Glutamatergic neuron (in vitro differentiated cells): Measurements from ENCODE around the gene RETSAT. TPM values are rescaled to one million over a fixed set of nuclear protein-coding genes. Genes with fewer than 3 reads are reported as not detected.

Source experiments
- DNase-seq: peaks from one replicate; pipeline ENCODE4 v3.0.0; 2022
- H3K27ac Mint-ChIP-seq: one replicate; pipeline ENCODE4 v1.8.0; 2020; ENCODE audit warnings: mild to moderate bottlenecking, mixed read lengths, inconsistent platforms; ENCODE audit not compliant: unreplicated experiment
- H3K27me3 Mint-ChIP-seq: one replicate; pipeline ENCODE4 v1.8.0; 2020; ENCODE audit warnings: mild to moderate bottlenecking, moderate library complexity, mixed read lengths, inconsistent platforms; ENCODE audit not compliant: unreplicated experiment
- H3K36me3 Mint-ChIP-seq: one replicate; pipeline ENCODE4 v1.8.0; 2020; ENCODE audit warnings: mild to moderate bottlenecking, mixed read lengths, inconsistent platforms; ENCODE audit not compliant: unreplicated experiment
- H3K4me1 Mint-ChIP-seq: one replicate; pipeline ENCODE4 v1.8.0; 2020; ENCODE audit warnings: mild to moderate bottlenecking, low read depth, mixed read lengths, inconsistent platforms; ENCODE audit not compliant: unreplicated experiment
- H3K4me3 Mint-ChIP-seq: one replicate; pipeline ENCODE4 v1.8.0; 2020; ENCODE audit warnings: mild to moderate bottlenecking, mixed read lengths, inconsistent platforms; ENCODE audit not compliant: unreplicated experiment
- H3K9me3 Mint-ChIP-seq: one replicate; pipeline ENCODE4 v1.8.0; 2020; ENCODE audit warnings: mild to moderate bottlenecking, moderate library complexity, mixed read lengths, inconsistent platforms; ENCODE audit not compliant: unreplicated experiment
- total RNA-seq: library from RNA; stranded (reverse); fragmentation: NEBNext Ultra II Directional; extraction: Animal tissue kit (Norgen Biotek cat#: 25700); gene quantifications from one replicate; pipeline ENCODE4 v1.2.1, GENCODE V29; 2021; ENCODE audit not compliant: unreplicated experiment
- TF ChIP-seq, protein P1 (sequence below): fragments of 200-600 bp; sonication (generic); IDR thresholded peaks from one replicate; pipeline ENCODE4 v1.5.0; 2021; ENCODE audit not compliant: partially characterized antibody, unreplicated experiment

RETSAT gene
- total RNA-seq, 1 donor from 2014 or later, result 39.4 TPM

DNA sequence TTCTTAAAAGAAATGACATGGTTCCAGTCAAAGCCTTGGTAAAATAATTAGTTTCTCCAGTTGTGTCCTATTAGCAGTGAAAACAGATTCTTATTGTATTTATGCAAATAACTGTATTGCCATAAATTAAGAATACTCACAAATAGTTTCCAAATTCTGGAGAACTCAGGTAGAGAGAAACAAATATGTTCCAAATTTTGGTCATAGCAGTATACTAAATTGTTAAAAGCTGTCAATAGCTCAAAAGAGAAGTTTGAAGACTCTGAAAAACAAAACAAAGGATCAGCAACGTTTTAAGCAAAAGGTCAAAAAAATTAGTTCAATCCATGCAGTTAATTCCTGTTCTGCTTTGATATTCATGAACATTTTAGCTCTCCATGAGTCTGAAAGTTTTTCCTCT lies 25.7 kb upstream of the RETSAT start:
- Mint-ChIP-seq H3K4me3 (no peak overlapping the region), H3K4me1 (no peaks in the 10 kb centered on the region), H3K9me3 (no peaks in the 10 kb centered on the region), H3K36me3 (peaks cover 27% of the 10 kb centered on the region), H3K27me3 (no peaks in the 10 kb centered on the region), H3K27ac (no peak overlapping the region)
- DNase-seq, result no peak
- TF ChIP-seq, protein P1, sequence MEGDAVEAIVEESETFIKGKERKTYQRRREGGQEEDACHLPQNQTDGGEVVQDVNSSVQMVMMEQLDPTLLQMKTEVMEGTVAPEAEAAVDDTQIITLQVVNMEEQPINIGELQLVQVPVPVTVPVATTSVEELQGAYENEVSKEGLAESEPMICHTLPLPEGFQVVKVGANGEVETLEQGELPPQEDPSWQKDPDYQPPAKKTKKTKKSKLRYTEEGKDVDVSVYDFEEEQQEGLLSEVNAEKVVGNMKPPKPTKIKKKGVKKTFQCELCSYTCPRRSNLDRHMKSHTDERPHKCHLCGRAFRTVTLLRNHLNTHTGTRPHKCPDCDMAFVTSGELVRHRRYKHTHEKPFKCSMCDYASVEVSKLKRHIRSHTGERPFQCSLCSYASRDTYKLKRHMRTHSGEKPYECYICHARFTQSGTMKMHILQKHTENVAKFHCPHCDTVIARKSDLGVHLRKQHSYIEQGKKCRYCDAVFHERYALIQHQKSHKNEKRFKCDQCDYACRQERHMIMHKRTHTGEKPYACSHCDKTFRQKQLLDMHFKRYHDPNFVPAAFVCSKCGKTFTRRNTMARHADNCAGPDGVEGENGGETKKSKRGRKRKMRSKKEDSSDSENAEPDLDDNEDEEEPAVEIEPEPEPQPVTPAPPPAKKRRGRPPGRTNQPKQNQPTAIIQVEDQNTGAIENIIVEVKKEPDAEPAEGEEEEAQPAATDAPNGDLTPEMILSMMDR, result no peak

DNA sequence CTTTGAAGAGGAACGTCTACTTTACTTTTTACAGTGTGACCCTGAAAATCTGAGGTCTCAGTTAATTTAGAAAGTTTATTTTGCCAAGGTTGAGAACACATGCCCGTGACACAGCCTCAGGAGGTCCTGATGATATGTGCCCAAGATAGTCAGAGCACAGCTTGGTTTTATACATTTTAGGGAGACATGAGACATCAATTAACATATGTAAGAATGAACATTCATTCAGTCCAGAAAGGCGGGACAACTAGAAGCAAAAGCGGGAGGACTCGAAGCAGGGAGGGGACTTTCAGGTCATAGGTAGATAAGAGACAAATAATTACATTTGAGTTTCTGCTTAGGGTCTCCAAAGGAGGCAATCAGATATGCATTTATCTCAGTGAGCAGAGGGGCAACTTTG lies 23.9 kb upstream of the RETSAT start:
- H3K9me3 Mint-ChIP-seq, result no peaks in the 10 kb centered on the region
- H3K36me3 Mint-ChIP-seq, result peaks cover 31% of the 10 kb centered on the region
- H3K4me3 Mint-ChIP-seq, result no peak overlapping the region
- no peaks in the 10 kb centered on the region for H3K4me1 Mint-ChIP-seq
- TF ChIP-seq, protein P1, result no peak
- no peak overlapping the region for H3K27ac Mint-ChIP-seq
- DNase-seq, result no peak
- no peaks in the 10 kb centered on the region for H3K27me3 Mint-ChIP-seq

DNA sequence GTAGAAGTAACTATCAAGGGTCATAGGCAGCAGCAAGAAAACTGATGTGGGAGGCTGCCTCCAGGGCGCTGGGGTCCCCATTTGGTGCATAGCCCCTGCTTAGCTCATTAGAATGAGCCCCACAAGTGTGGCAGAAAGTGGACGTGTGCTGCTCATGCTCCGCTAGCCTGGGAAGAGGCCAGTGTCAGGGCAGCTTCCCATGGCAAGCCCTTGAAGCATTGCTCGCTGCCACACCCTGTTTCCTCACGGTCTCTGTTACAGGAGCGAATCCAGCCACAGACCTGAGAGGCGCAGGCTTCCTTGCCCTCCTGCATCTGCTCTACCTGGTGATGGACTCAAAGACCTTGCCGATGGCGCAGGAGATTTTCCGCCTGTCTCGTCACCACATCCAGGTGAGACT lies 22.8 kb upstream of the RETSAT start:
- no peak overlapping the region for H3K4me3 Mint-ChIP-seq
- H3K4me1 Mint-ChIP-seq, result no peaks in the 10 kb centered on the region
- H3K27ac Mint-ChIP-seq, result no peak overlapping the region
- peaks cover 26% of the 10 kb centered on the region for H3K36me3 Mint-ChIP-seq
- DNase-seq, result no peak
- TF ChIP-seq, protein P1, result no peak
- no peaks in the 10 kb centered on the region for H3K9me3 Mint-ChIP-seq
- no peaks in the 10 kb centered on the region for H3K27me3 Mint-ChIP-seq

DNA sequence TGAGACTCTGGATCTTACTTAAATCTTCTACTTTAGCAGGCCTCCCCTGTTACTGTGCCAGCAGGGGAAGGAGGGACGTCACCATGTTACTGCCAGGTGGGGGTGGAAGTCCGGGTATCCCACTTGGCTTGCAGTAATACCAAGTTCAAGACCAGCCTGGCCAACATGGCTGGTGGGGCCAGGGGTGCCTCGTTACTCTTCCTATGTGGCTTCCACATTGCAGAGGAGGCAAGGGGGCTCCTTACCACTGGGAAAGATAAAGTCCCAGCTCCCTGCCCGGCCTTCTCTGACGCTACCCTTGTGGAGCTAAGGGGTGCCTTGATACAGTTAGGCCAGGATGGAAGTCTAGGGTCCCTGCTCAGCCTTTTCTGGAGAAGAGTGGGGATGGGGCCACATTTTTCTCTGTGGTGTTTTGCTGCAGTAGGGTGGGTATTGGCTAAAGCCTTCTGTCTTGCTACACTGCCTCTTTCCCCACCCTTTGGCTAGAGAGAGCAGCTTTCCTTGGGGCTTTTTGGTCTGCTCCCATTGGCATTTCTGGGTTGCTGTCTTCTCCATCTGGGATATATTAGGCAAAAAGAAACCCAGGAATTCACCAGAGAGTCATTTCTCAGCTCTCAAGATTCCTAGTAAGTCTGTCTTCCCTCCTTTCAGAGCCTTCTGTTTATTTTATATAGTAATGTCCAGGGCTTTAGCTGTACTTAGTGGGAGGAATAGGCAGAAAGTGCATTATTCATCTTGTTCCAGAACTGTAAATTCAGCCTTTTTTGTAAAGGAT lies 22.1 kb upstream of the RETSAT start:
- H3K4me1 Mint-ChIP-seq, result no peaks in the 10 kb centered on the region
- H3K9me3 Mint-ChIP-seq, result no peaks in the 10 kb centered on the region
- no peak overlapping the region for H3K27ac Mint-ChIP-seq
- TF ChIP-seq, protein P1, result no peak
- H3K4me3 Mint-ChIP-seq, result no peak overlapping the region
- no peak for DNase-seq
- peaks cover 28% of the 10 kb centered on the region for H3K36me3 Mint-ChIP-seq
- H3K27me3 Mint-ChIP-seq, result no peaks in the 10 kb centered on the region

DNA sequence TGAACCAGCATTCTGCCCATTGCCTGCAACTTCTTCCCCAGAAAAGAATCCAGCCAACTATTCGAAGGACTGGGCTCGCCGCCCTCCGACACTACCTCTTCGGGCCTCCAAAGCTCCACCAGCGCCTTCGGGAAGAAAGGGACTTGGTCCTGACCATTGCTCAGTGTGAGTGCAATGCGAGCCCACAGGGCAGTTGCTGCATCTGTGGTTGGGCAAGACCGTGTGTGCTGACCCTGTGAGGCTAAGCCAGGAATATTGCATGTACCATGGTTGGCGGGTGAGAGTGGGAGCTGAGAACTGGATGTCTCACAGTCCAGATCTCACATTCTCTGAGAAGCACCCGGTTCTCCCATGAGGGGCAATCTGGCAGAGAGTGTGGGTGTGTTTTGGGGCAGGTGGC lies 16.7 kb upstream of the RETSAT start:
- peaks cover 9% of the 10 kb centered on the region for H3K36me3 Mint-ChIP-seq
- DNase-seq, result no peak

More for the DNA sequence above, 16.7 kb upstream of the RETSAT start:
- H3K27ac Mint-ChIP-seq, result no peak overlapping the region
- no peak overlapping the region for H3K4me3 Mint-ChIP-seq
- no peaks in the 10 kb centered on the region for H3K4me1 Mint-ChIP-seq
- TF ChIP-seq, protein P1, result no peak
- H3K9me3 Mint-ChIP-seq, result no peaks in the 10 kb centered on the region
- H3K27me3 Mint-ChIP-seq, result no peaks in the 10 kb centered on the region
